Upper lobe of right lung (tissue), 1 donor: ENCODE results near the gene ARHGEF28. TPM values are rescaled to one million over a fixed set of nuclear protein-coding genes. Genes with fewer than 3 reads are reported as not detected.

Experiments
- ATAC-seq: fragments of 200-7000 bp; cut with Tn5 transposase; one replicate; pipeline ENCODE4 v1.9.1; 2020; ENCODE audit warnings: mild to moderate bottlenecking, moderate library complexity
- DNase-seq: peaks from one replicate; pipeline ENCODE4 v3.0.0-alpha.2; 2020
- H3K27ac ChIP-seq: fragments of 200-600 bp; one replicate; pipeline ENCODE4 v1.8.0; 2022
- H3K27me3 ChIP-seq: fragments of 200-600 bp; one replicate; pipeline ENCODE4 v1.8.0; 2022; ENCODE audit warnings: mild to moderate bottlenecking
- H3K36me3 ChIP-seq: fragments of 200-600 bp; one replicate; pipeline ENCODE4 v1.8.0; 2022
- H3K4me1 ChIP-seq: fragments of 200-600 bp; one replicate; pipeline ENCODE4 v1.8.0; 2022
- H3K4me3 ChIP-seq: fragments of 200-600 bp; one replicate; pipeline ENCODE4 v1.8.0; 2022; ENCODE audit warnings: mild to moderate bottlenecking
- H3K9me3 ChIP-seq: fragments of 200-600 bp; one replicate; pipeline ENCODE4 v1.8.0; 2022
- CTCF ChIP-seq: fragments of 200-600 bp; IDR thresholded peaks from one replicate; pipeline ENCODE4 v1.8.0; 2022; ENCODE audit warnings: antibody characterized with exemption
- intact Hi-C: fragments of 100-400 bp; cut with DNase I; formaldehyde crosslinking; loops from one replicate; pipeline ENCODE4 v1.11.0; 2022
- total RNA-seq: library from RNA; stranded (reverse); fragmentation: NEBNext Ultra II Directional; extraction: Animal tissue kit (Norgen Biotek cat#: 25700); gene quantifications from one replicate; pipeline ENCODE4 v1.2.1, GENCODE V29; 2021
- donor health status: DM: no; HTN: yes; CAD: no; lungs with severe emphysema.

The ARHGEF28 gene
- total RNA-seq, 1 donor from 2014 or later = 22.3 TPM

GRCh38 chr5:73647721-73648120 is 21.7 kb downstream of the ARHGEF28 start:
- no peaks in the 10 kb centered on the region for H3K4me1 ChIP-seq
- DNase-seq = no peak
- H3K27ac ChIP-seq = no peak overlapping the region
- no peak overlapping the region for H3K4me3 ChIP-seq
- no peaks in the 10 kb centered on the region for H3K27me3 ChIP-seq
- TF ChIP-seq CTCF = no peak
- H3K36me3 ChIP-seq = no peaks in the 10 kb centered on the region
- ATAC-seq = no peak
- intact Hi-C loops = no loop called here
- H3K9me3 ChIP-seq = no peaks in the 10 kb centered on the region

GRCh38 chr5:73648515-73648914 is 22.5 kb downstream of the ARHGEF28 start:
- H3K9me3 ChIP-seq = no peaks in the 10 kb centered on the region
- no peak overlapping the region for H3K4me3 ChIP-seq
- H3K36me3 ChIP-seq = no peaks in the 10 kb centered on the region
- no peaks in the 10 kb centered on the region for H3K4me1 ChIP-seq
- H3K27me3 ChIP-seq = no peaks in the 10 kb centered on the region
- no peak overlapping the region for H3K27ac ChIP-seq
- DNase-seq (no peak), ATAC-seq (no peak)
- intact Hi-C loops = no loop called here
- TF ChIP-seq CTCF = no peak

GRCh38 chr5:73649926-73650325 is 23.9 kb downstream of the ARHGEF28 start:
- DNase-seq = no peak
- TF ChIP-seq CTCF = no peak
- Histone ChIP-seq H3K4me1 (no peaks in the 10 kb centered on the region), H3K4me3 (no peak overlapping the region), H3K36me3 (no peaks in the 10 kb centered on the region), H3K27ac (no peak overlapping the region), H3K9me3 (no peaks in the 10 kb centered on the region), H3K27me3 (no peaks in the 10 kb centered on the region)
- ATAC-seq = no peak
- intact Hi-C loops = no loop called here

- no peak overlapping the region for H3K4me3 ChIP-seq
- no peaks in the 10 kb centered on the region for H3K36me3 ChIP-seq
- ATAC-seq = no peak
- intact Hi-C loops = no loop called here
- H3K4me1 ChIP-seq = no peaks in the 10 kb centered on the region
- no peaks in the 10 kb centered on the region for H3K27me3 ChIP-seq
- no peak for TF ChIP-seq CTCF
- H3K9me3 ChIP-seq = no peaks in the 10 kb centered on the region
- no peak for DNase-seq
- H3K27ac ChIP-seq = no peak overlapping the region
Measured at GRCh38 chr5:73652391-73652790, 26.4 kb downstream of the ARHGEF28 start.

GRCh38 chr5:73654171-73654811 is 28.3 kb downstream of the ARHGEF28 start:
- DNase-seq (no peak), ATAC-seq (no peak)
- no peak for TF ChIP-seq CTCF
- intact Hi-C loops = no loop called here
- no peaks in the 10 kb centered on the region for H3K27me3 ChIP-seq
- H3K27ac ChIP-seq = no peak overlapping the region
- no peaks in the 10 kb centered on the region for H3K36me3 ChIP-seq
- no peak overlapping the region for H3K4me3 ChIP-seq
- no peaks in the 10 kb centered on the region for H3K9me3 ChIP-seq
- no peaks in the 10 kb centered on the region for H3K4me1 ChIP-seq

GRCh38 chr5:73654819-73655318 is 28.9 kb downstream of the ARHGEF28 start:
- no peaks in the 10 kb centered on the region for H3K9me3 ChIP-seq
- H3K4me3 ChIP-seq = no peak overlapping the region
- no peaks in the 10 kb centered on the region for H3K27me3 ChIP-seq
- no peaks in the 10 kb centered on the region for H3K36me3 ChIP-seq
- ATAC-seq (no peak), DNase-seq (no peak)
- no peaks in the 10 kb centered on the region for H3K4me1 ChIP-seq
- no peak for TF ChIP-seq CTCF
- intact Hi-C loops = no loop called here
- H3K27ac ChIP-seq = no peak overlapping the region
